ENCODE results near the gene PNMA6E.
"Not testable (repeated sequence)": the region's sequence is repeated elsewhere in the genome, so short reads cannot be mapped to it uniquely, and the experiment has no call there.

The PNMA6E gene

DNA sequence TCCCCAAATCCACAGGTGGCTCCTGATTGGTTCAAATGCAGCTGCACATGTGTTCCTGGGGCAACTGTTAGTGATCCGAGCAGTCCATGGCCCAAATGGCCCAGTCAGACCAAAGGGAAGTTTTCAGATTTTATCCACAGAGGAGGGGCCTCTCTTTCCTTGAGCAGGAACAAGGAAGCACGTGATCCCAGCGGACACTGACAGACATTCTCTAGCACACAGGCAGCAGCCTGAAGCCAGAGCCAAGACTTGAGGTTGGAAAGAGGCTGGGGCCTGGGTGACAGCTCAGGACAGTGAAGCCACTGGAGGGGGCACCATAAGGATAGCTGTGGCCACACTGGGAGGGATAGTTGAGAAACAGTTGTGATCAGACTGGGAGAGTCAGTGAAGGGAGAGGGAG, 6.6 kb upstream of the PNMA6E start:
- DNase-seq, result no peak

DNA sequence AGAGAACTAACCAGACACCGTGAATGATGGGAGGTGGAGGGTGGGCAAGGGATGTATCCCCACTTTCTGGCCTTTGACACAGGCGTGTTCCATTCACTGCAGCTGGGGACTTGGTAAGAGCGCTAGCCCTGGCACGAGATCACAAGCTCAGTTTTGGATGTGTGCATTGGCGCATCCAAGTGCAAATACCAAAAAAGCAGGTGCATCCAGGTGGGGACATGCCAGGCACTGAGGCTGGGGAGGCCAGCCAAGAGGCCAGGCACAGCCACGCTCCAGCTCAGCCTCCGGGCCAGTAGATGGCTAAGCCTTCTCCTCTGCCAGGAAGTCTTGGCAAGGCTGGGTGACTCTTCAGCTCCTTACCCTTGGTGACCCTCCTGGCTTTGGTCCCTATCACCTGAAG, 5.8 kb upstream of the PNMA6E start:
- DNase-seq, result no peak

DNA sequence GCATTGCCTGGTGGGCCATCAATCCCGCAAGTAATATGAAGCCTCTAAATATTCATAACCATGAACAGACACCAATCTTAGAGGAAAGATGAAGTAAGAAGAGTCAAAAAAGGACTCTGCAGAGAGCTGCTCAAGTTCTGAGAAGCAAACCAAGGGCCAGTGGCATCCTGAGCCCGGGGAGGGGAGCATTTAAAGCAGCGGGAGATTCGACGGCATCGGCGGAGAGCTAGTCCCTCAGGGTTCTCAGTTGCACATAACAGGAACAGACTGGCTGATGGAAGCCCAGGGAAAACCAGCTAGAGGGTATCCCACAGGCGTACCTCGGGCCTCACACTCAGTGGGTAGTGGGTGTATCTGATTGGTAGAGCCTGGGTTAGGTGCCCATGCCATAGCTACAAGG, 4.9 kb upstream of the PNMA6E start:
- DNase-seq, result no peak

DNA sequence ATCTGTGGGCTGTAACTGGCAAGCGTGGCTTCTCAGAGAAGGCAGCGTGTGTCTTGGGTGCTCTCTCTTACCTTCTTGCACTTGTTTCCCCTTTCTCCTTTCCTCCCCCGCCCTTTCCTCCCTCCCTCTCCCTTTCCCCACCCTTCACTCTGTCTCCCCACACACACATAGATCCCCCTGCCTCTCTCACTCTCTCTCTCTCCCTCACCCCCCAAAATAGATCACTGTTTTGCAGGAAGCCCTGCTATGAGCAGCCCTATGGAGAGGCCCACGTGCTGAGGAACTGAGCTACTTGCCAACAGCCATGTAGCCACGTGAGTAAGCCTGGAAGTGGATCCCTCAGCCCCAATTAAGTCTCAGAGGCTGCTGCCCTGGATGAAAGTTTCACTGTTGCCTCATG, 4.3 kb upstream of the PNMA6E start:
- DNase-seq, result no peak

DNA sequence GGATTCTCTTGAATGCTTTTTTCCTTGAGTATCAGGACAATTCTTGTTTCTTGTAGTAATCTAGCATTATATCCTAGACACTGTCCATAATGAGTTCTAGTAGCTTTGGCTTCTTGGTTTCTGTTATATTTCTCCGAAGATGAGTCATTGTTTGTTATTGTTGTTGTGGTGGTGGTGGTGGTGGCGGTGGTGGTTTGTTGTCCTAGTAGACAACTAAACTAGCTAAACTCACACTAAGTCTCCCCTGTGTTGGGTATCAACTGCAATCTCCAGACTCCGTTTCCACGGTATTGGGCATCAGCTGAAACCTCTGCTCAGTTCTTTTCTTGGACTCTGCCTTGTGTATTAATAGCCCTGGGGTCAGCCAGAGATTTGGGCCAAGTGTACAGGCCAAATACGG, 3.2 kb upstream of the PNMA6E start:
- not testable (repeated sequence) for DNase-seq

DNA sequence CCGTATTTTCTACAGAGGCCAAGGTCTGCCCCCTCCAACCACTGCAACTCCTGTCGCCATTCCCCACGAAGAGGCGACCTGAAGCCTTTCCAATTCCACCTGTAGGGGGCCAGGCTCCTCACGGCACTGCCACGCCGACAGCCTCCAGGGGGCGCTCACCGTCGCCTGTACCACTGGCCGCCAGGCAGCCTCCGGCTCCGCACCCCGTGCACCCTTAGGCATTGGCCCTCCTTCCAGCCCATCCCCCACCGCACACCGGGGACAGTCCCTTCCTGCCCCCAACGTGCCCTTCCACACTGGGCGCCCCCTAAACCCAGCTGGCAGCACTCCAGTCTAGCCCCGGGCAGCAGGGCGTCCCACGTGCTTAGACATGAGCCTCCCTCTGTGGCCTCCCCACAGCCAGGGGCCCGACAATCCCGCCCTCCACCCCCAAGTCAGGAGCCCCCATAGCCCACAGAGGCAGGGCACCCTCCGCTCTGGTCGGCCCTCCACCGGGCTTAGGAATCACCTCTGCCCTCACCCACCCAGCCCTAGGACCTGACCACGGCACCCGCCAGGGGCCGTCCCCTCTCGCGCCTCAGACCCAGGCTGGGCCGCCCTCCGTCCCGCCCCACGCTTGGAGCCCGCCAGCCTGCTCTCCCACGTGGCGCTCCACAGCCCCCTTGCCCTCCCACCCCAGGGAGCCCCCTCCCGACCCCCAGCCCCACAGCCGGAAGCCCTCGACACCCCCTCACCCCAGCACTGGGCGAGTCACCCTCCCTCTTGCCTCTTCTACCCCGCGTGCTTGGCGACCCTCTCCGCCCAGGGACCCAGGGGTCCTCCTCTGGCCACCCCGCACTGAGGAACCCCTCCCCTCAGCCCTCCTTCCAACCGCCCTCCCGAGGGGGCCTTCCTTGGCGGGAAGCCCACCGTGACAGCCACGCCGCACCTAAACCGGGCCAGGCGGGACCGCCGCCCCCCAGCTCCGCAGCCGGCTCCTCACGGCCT, 711 bp downstream of the PNMA6E start:
- DNase-seq, result peak; percentile 45 to 50

DNA sequence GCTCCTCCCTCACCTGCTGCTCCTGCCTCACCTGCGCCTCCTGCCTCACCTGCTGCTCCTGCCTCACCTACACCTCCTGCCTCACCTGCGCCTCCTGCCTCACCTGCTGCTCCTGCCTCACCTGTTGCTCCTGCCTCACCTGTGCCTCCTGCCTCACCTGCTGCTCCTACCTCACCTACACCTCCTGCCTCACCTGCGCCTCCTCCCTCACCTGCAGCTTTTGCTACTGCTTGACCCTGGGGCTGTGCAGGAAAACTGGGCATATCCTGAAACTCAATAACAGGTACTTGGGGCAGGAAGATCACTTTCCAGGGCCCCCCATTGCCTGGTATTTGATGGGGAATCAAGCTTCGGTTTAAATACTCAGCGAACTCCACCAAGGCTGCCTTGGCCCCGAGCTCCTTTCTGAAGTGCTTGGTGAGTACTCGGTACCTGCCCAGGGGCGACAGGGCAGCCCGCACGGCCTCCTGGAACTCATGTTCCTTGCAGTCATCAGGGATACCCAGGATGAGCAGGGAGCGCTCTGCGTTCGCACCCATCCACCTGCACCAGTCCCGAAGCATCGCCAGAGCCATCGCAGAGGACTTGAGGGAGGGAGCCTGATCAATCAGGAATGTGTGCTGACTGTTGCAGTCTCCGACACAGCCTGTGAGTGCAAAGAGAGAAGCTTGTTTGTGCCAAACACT, 2.7 kb downstream of the PNMA6E start:
- no peak for DNase-seq

DNA sequence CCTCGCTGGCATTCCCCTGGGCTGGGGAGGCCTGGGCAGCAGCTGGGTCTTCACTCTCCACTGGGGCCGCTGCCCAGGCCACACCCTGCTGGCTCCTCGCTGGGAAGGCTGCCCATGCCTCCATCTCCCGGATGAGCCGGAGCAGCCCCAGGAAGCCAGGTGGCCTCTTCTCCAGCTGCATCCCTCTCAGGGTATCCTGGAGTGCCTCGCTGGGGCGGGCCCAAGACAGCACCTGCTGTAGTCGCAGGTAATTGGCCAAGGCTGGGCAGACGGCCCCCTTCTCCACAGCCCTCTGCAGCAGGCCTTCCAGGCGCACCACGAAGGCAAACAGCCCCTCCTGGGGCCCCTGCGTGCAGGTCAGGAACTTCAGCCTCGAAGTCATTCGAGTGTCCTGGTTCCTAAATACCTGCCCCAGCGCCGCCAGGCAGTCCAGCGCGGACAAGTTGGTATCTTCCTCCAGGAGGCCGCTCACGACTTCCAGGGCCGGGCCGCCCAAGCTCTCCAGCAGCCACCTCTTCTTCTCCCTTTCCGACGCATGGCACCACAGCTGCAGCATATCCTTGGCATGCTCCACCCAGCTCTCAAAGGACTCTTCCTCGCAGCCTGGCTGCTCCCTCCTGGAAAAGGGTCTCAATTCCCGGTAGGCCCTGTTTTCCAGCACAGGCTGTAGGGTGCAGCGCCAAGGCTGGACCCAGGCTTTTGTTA, 3.7 kb downstream of the PNMA6E start:
- no peak for DNase-seq

DNA sequence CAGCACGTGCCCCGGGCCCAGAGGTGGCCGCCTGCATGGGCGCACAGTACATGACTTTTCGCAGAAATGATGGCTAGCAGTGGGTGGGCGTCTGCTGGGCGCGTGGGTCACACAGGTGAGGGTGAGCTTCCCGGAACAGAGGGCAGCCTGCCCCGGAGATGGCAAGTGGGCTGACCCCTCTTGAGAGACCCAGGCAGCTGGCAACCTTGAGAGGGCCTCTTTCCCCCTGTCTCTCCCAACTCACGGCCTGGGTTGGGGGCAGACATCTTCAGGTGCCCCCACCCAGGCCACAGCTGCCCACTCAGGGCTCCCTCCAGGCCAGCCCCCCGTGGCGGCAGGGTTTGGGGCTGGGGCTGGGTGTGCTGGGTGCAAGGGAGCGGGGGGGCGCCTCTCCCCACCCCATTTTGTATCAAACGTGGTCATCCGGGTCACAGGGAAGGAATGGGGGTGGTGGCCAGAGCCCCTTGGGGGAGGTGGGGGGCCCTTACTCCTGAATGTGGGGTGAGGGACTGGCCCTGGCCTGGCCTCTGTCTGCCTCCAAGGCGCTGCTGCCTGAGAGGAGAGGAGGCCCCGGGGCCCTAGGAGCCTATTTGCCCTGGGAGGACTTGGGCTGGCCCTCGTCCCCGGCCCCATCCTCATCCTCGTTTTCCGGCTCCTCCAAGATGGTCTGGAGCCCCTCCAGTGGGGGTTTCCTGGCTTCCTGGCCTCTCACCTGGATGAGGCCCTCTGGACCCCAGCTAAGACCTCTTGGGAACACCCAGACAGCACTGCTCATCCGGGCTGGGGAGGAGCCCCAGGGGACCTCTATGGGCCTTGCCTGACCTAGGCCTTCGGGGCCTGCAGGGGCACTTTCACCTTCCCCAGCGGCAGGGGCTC, 4.6 kb downstream of the PNMA6E start:
- DNase-seq, result no peak

DNA sequence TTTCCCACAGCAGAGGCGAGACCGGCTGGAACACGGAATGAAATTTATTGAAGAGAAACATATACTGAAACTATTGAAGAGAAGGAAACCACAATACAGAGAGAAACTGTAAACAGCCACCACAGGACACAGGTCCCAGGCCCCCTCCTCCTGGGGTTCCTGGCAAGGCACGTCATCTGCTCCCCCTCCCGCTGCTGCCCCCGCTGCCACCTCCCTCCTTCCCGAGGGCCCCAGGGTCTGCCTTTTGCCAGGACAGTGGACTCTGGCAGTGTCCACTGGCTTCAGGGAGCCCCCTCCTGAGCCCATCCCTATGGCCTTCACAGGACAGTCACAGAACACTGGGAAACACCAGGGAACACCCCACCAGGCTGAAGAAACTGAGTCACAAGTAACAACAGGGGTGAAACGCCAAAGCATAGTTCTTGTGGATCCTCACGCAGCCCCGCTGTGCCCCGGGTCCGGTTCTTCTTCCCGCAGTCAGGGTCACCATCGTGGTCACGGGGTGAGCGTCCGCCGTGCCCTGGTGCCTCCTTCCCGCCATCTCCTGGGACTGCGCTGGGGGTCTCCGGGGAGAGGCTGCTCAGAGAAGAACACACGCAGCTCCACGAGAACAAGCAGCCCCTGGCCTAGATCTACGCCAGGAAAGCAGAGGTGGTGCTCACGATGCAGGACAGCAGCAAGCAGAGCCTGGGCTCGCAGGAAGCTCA, 5.4 kb downstream of the PNMA6E start:
- DNase-seq, result no peak

DNA sequence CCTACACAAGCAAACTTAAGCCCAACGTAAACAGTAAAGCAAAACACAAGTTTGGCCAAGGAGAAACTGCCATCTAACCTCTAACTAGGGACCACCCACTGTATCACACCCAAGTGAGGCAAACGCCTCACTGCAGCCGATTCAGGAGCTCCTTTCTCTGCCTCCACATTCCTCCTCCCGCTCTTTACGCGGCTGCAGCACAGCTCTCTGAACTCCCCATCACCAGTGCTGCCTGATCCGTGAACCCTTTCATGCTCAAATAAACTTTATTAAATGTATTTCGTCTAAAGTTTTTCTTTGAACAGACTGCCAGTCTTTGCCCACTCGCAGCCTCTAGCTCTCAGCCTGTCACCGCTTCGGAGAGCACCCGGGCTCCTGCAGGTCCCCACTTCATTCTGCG, 6.5 kb downstream of the PNMA6E start:
- DNase-seq, result no peak

DNA sequence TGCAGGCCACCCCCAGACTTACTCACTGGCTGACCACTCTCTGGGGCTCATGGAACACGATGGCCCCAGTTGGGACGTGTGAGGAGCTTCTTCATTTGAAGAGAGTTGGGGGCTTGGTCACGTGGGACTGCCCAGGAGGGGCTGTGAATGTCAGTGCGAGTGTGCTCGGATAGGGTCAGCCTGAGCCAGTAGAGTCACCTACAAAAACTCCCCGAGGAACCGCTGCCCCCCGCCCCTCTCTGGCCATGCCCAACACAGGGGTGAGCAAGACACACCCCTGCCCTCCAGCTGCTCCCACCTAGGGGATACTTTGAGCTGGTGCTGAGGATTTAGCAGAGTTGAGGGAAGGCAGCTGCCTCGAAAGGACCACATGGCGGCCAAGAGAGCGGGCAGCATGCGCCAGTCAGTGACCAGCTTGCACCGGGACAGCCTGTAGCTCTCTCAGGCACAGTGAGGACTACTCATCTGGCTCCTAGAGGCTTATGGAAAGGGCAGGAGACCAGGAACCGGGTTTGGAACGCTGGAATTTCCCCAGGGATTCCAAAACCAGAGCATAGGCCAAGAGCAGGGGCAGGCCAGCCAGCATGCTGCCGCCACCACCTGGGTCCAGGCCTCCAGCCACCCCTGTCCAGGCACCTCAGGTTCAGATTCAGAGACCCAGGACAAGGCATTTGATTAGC, 8.4 kb downstream of the PNMA6E start:
- no peak for DNase-seq

DNA sequence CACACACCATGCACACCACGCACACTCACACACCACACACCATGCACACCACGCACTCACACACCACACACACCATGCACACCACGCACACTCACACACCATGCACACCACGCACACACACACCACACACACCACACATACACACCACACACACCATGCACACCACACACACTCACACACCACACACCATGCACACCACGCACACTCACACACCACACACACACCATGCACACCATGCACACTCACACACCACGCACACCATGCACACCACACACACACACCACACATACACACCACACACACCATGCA, 11.7 kb downstream of the PNMA6E start:
- DNase-seq, result not testable (repeated sequence)

DNA sequence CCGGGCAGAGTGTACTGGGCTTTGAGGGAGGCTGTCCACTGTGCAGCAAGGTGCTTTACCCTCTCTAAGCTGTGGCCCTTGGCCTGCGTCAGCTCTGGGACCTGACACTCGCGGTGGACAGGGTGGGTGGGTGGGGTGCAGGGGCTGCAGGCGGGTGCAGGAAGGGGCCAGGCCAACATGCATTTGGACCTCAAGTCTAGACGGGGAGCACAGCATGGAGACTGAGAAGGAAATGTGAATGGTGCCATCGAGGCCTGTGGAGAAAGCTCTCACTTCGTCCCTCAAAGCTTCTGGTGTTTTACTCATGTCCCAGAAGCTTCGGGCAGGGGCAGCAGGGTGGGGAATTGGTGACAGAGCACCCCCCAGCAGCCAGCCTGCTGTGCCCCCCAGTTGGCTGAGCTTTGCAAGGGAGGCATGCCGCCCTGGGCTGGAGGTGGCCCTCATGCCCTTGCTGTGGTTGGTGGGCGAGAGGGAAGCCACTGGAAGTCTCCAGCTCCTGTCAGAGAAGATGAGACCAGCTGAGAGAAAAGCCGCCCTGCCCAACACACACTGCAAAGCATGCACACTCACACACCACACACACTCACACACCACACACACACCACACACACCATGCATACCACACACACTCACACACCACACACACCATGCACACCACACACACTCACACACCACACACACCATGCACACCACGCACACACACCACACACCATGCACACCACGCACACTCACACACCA, 12.3 kb downstream of the PNMA6E start:
- no peak for DNase-seq

DNA sequence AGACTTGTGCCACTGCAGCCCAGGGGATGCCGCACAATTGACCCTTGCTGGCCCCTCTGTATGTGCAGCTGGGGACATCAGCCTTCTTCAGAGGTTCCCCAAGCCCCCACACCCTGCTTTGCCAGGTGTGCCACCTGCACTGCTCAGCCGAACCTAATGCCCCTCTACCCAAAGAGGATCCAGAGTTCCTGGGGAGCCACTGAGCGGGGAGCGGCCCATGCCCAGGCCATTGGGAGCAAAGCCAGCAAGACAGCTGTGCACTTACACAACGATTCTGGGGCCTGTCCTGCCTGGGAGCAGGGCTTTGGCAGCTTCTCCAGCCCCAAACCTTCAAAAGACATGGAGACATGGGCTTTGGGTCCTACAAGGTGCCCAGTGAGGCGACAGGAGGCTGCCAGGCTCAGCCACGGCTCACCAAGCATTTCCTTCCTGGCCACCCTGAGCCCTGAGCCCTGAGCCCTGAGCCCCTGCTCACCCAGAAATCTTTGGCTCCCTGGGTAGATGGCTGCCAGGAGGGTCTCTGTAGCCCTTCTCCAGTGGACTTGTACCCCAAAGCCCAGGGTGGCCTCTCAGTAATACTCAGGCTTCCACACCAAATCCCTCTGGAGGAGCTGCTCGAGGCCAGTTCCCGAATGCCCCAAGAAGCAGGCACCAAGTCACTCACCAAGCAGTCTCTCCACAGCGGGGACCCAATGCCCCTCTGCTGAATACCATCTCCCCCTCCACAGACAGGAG, 13.0 kb downstream of the PNMA6E start:
- no peak for DNase-seq

DNA sequence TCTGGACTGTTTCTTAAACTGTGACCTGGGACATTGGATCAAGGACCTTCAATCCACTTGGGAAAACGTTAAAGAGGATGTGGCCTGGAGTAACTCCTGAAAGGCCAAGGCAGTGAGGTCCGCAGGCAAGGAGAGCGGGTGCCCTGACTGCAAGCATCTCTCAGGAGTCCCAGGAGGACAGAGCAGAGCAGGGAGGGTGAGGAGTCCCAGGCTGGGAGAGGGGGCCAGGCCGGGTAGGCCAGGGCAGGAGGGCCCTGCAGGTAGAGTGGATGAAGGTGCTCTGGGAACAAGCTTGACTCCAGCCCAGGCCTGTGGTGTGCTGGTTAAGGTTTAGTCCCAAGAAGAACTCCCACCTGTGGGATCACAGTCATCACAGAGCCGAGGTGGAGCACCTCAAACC, 13.8 kb downstream of the PNMA6E start:
- DNase-seq, result no peak

DNA sequence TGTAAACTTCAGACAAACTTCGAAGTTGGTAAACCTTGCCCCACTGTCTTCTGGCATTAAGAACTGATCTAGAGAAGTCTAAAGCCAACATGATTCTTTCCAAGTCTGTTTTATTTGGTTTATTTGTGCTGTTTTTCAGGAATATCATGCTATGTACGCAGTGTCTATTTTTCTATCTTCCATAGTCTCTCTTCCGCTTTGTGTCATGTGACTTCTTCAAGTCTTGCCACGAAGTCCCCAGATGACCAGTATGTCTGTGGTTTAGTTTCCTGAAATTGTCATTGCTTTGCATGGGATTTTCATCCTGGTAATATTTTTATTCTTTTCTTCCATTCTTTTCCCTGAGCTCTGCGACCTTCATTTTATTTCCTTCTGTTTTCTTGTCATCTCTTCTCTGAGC, 15.1 kb downstream of the PNMA6E start:
- no peak for DNase-seq

DNA sequence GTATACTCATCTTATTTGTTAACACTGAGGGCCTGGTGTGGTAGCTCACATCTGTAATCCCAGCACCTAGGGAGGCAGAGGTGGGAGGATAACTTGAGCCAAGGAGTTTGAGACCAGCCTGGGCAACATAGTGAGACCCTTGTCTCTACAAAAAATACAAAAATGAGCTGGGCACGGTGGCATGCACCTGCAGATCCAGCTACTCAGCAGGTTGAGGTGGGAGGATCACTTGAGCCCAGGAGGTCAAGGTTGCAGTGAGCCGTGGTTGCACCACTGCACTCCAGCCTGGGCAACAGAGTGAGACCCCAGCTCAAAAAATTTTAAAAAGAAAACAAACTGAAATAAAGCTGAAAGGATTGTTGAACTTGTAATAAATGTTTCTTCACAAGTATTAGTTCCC, 16.2 kb downstream of the PNMA6E start:
- not testable (repeated sequence) for DNase-seq

DNA sequence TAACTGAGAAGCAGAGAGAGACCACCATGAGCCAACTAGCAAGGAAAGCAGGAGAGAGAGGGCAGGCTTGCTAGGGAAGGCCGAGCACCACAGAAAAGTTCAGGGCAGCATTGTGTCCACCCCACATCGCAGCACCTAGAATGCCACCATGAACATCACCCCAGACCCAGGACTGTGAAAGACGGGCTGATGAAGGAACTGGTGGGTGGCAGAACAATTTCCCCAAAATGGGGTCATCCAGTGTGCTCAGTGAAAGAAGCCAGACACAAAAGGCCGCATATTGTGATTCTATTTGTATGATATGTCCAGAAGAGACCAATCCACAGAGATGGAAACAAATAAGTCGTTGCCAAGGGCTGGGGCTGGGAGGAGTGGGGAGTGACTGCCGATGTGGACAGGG, 16.8 kb downstream of the PNMA6E start:
- DNase-seq, result no peak
